ENCODE measurements around the gene RASAL2. TPM values are rescaled to one million over a fixed set of nuclear protein-coding genes. Genes with fewer than 3 reads are reported as not detected.

RASAL2 gene
- total and polyA plus RNA-seq, 9 of the 15 experiments (the other 6 are each of a cell fraction or from before 2014, with no cell fraction given): 0.13 to 1.0 (median 0.62) TPM

- Histone ChIP-seq H4K20me1 (replicated peaks; ENCODE audit: control insufficient read depth, insufficient read depth, low read length) (no peaks in the 10 kb centered on the region), H3K4me2 (ENCODE audit: insufficient read depth, low read length) (no peak overlapping the region), H3K27me3 (ENCODE audit: control insufficient read depth in 2 of 2, insufficient read depth in 2 of 2, low read length in 2 of 2) (no peaks in the 10 kb centered on the region), H3K9me3 (replicated peaks; ENCODE audit: control insufficient read depth, insufficient read depth, low read depth, low read length) (no peaks in the 10 kb centered on the region), H3K9me1 (ENCODE audit: control insufficient read depth, insufficient read depth, low read length) (no peaks in the 10 kb centered on the region), H3K4me3 (no peak overlapping the region), H3K36me3 (ENCODE audit: control insufficient read depth, insufficient read depth, low read length) (no peaks in the 10 kb centered on the region), H2AFZ (ENCODE audit: low read depth, low read length) (no peak overlapping the region), H3K4me1 (replicated peaks in 1 of 2; ENCODE audit: control insufficient read depth in 2 of 2, insufficient read depth in 2 of 2, low read length in 2 of 2) (no peaks in the 10 kb centered on the region), H3K9ac (ENCODE audit: insufficient read depth in 1 of 2, low read depth in 2 of 2, low read length in 2 of 2) (no peak overlapping the region), H3K27ac (ENCODE audit: extremely low read depth, low read depth, low read length) (no peak overlapping the region), H3K79me2 (ENCODE audit: control insufficient read depth, insufficient read depth, low read length) (no peaks in the 10 kb centered on the region)
- DNase-seq (ENCODE audit: extremely low read depth in 1 of 4, low spot score in 3 of 4) (no peak), FAIRE-seq (no peak), ATAC-seq (no peak)
- no peak for TF ChIP-seq MNT (conservative IDR thresholded peaks at IDR 0.05)
- no peak for TF ChIP-seq CAMTA2 (CRISPR knock-in tag; conservative IDR thresholded peaks at IDR 0.05)
- no peak for TF ChIP-seq ID3 (CRISPR knock-in tag; IDR thresholded peaks at IDR 0.05)
- TF ChIP-seq ID3 (tag; IDR thresholded peaks at IDR 0.05): no peak
- TF ChIP-seq KLF6 (CRISPR knock-in tag; IDR thresholded peaks at IDR 0.05; ENCODE audit: borderline replicate concordance): no peak
- TF ChIP-seq ZNF75A (CRISPR knock-in tag; IDR thresholded peaks at IDR 0.05): no peak
- TF ChIP-seq LEF1 (IDR thresholded peaks at IDR 0.05): no peak
- TF ChIP-seq POLR2G (IDR thresholded peaks at IDR 0.05; ENCODE audit: low read depth, low read length): no peak
- no peak for TF ChIP-seq ZNF239 (CRISPR knock-in tag; IDR thresholded peaks at IDR 0.05)
- no peak for TF ChIP-seq ZNF23 (CRISPR knock-in tag; IDR thresholded peaks at IDR 0.05)
- TF ChIP-seq SP1 (CRISPR knock-in tag; IDR thresholded peaks at IDR 0.05): no peak
- no peak for TF ChIP-seq TFE3 (CRISPR knock-in tag; IDR thresholded peaks at IDR 0.05)
- CTCF ChIA-PET (ENCODE audit: low intra/inter-chr PET ratio): no interaction called here
- POLR2A ChIA-PET: no interaction called here
- intact Hi-C loops (cut with micrococcal nuclease): no loop called here
- in situ Hi-C loops (cut with MboI): no loop called here
- no TSS peak for BruUV-seq (replicated peaks)
Observed at GRCh38 chr1:178115260-178115659, 21.4 kb downstream of the RASAL2 start.

All from K562 (cell line).